HL-60 (cell line): ENCODE results near the gene NDNF.

ENCODE experiments used
- DNase-seq, 2 experiments: peaks; one replicate each; pipeline ENCODE4 v3.0.0-alpha.2; 2010 to 2020; ENCODE audit warnings: low read depth in 1 of 2, low spot score in 1 of 2
- H3K27ac ChIP-seq: fragments of 250-450 bp; sonication (Bioruptor Pico); replicated peaks from 2 replicates; pipeline ENCODE4 v1.5.1; 2020; ENCODE audit warnings: mild to moderate bottlenecking, moderate library complexity
- H3K27me3 ChIP-seq: fragments of 250-450 bp; sonication (Bioruptor Pico); 2 replicates; pipeline ENCODE4 v1.5.1; 2021; ENCODE audit warnings: mild to moderate bottlenecking, moderate library complexity; ENCODE audit not compliant: insufficient read depth, poor library complexity, severe bottlenecking
- H3K4me3 ChIP-seq: replicated peaks from 2 replicates; pipeline ENCODE4 v1.5.1; 2011; ENCODE audit warnings: mild to moderate bottlenecking, control low read depth, low read length; ENCODE audit not compliant: insufficient read depth
- GABPA ChIP-seq: IDR thresholded peaks from 2 replicates; pipeline ENCODE4 v1.6.1; 2012; ENCODE audit warnings: low read depth
- POLR2AphosphoS5 ChIP-seq: IDR thresholded peaks from 2 replicates; pipeline ENCODE4 v1.6.1; 2012; ENCODE audit warnings: low read depth
- SPI1 ChIP-seq: IDR thresholded peaks from 2 replicates; pipeline ENCODE4 v1.6.1; 2012; ENCODE audit warnings: low read depth, mild to moderate bottlenecking, borderline replicate concordance
- TF ChIP-seq, protein P1 (sequence below): IDR thresholded peaks from 2 replicates; pipeline ENCODE4 v1.6.1; 2012; ENCODE audit warnings: low read depth; ENCODE audit not compliant: insufficient replicate concordance
- TF ChIP-seq, protein P2 (sequence below): IDR thresholded peaks from one replicate; pipeline ENCODE4 v1.5.1; 2011; ENCODE audit warnings: low read length, control low read depth, inconsistent platforms; ENCODE audit not compliant: insufficient read depth

The NDNF gene

DNA sequence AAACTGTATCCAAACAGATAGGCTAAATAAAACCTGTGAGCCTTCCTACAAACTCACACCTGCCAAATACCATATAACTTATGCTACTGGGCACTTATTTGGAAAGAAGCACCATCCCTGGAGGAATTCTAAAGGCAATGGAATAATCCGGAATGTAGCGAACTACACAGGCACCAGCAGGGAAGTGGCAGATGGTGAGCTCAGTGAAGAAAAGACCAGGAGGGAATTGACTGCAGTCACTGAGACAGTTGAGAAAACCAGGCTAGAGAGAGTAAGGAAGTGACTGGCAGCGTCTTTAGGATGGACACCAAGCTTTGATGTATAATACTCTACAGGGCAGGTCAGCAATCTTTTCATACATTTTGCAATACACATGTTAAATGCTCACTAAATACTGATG lies 16.3 kb downstream of the NDNF start:
- TF ChIP-seq SPI1 (no peak), GABPA (no peak), POLR2AphosphoS5 (no peak)
- TF ChIP-seq, protein P1, sequence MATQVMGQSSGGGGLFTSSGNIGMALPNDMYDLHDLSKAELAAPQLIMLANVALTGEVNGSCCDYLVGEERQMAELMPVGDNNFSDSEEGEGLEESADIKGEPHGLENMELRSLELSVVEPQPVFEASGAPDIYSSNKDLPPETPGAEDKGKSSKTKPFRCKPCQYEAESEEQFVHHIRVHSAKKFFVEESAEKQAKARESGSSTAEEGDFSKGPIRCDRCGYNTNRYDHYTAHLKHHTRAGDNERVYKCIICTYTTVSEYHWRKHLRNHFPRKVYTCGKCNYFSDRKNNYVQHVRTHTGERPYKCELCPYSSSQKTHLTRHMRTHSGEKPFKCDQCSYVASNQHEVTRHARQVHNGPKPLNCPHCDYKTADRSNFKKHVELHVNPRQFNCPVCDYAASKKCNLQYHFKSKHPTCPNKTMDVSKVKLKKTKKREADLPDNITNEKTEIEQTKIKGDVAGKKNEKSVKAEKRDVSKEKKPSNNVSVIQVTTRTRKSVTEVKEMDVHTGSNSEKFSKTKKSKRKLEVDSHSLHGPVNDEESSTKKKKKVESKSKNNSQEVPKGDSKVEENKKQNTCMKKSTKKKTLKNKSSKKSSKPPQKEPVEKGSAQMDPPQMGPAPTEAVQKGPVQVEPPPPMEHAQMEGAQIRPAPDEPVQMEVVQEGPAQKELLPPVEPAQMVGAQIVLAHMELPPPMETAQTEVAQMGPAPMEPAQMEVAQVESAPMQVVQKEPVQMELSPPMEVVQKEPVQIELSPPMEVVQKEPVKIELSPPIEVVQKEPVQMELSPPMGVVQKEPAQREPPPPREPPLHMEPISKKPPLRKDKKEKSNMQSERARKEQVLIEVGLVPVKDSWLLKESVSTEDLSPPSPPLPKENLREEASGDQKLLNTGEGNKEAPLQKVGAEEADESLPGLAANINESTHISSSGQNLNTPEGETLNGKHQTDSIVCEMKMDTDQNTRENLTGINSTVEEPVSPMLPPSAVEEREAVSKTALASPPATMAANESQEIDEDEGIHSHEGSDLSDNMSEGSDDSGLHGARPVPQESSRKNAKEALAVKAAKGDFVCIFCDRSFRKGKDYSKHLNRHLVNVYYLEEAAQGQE: no peak
- TF ChIP-seq, protein P2, sequence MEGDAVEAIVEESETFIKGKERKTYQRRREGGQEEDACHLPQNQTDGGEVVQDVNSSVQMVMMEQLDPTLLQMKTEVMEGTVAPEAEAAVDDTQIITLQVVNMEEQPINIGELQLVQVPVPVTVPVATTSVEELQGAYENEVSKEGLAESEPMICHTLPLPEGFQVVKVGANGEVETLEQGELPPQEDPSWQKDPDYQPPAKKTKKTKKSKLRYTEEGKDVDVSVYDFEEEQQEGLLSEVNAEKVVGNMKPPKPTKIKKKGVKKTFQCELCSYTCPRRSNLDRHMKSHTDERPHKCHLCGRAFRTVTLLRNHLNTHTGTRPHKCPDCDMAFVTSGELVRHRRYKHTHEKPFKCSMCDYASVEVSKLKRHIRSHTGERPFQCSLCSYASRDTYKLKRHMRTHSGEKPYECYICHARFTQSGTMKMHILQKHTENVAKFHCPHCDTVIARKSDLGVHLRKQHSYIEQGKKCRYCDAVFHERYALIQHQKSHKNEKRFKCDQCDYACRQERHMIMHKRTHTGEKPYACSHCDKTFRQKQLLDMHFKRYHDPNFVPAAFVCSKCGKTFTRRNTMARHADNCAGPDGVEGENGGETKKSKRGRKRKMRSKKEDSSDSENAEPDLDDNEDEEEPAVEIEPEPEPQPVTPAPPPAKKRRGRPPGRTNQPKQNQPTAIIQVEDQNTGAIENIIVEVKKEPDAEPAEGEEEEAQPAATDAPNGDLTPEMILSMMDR: no peak
- Histone ChIP-seq H3K27ac (no peak overlapping the region), H3K4me3 (no peak overlapping the region), H3K27me3 (no peaks in the 10 kb centered on the region)
- no peak for DNase-seq

DNA sequence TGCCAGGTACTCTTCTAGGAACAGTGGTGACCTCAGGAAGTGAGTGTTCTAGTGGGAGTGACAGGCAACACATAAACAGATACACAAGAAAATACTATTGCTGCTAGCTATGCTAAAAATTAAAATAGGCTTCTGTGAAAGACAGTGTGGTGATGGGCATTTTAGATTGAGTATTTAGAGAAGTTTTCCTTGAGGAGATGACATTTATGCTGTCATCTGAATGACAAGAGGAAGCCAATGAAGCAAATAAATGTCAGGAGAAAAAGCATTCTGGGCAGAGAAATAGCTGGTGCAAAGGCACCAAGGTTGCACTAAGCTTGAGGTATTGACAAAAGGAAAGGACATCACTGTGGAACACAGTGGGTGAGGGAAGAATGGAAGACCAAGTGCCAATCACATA lies 18.0 kb downstream of the NDNF start:
- Histone ChIP-seq H3K4me3 (no peak overlapping the region), H3K27ac (no peak overlapping the region), H3K27me3 (no peaks in the 10 kb centered on the region)
- no peak for DNase-seq
- TF ChIP-seq SPI1 (no peak), POLR2AphosphoS5 (no peak)
- TF ChIP-seq, protein P1: no peak

DNA sequence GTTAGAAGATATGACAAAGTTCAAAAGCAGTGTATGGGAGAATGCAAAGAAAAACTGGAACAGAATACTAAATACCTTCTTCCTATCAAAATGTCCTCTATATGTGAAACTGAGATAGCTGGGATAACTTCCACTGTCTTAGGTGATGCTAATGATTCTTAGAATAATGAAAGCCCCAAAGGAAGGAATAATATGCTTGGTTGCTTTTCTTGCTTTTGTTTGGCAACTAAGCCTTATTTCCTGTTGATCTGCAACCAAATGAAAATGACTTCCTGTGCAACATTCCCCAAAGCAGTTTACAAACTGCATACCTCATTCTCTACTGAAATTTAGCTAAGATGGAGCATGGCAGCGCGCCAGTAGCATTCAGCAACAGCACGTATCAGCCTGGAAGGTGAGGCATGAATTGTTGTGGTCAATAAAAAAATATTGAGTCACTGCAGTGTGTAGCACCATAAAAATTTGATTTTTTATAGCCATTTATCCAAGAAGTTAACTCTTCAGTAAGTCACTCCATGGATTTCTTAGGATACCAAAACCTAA lies 18.7 kb downstream of the NDNF start:
- no peak overlapping the region for H3K27ac ChIP-seq
- no peak overlapping the region for H3K4me3 ChIP-seq
- no peaks in the 10 kb centered on the region for H3K27me3 ChIP-seq
- no peak for DNase-seq
- TF ChIP-seq POLR2AphosphoS5: no peak
- TF ChIP-seq, protein P1: no peak
- TF ChIP-seq, protein P2: no peak
- no peak for TF ChIP-seq SPI1
- TF ChIP-seq GABPA: no peak

DNA sequence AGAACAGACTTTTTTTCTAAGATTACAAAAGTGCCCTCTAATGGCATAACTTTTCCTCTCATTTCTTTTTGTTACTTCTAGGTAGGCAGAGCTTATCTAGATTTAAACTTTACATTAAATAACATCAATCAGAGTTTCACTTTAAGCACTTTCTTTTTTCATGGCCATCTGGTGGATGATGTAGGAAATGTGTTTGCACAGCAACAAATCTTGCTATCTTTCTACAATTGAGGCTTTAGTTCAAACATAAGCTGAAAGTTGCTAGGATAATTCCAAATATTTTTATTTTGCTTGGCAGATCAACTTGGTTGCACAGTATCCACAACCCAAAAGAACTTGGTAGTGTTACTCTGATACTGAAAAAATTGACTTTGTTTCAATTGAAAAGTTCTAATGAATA lies 22.0 kb downstream of the NDNF start:
- no peak overlapping the region for H3K27ac ChIP-seq
- H3K27me3 ChIP-seq: no peaks in the 10 kb centered on the region
- TF ChIP-seq, protein P1: no peak
- no peak for TF ChIP-seq POLR2AphosphoS5
- TF ChIP-seq, protein P2: no peak
- TF ChIP-seq SPI1: no peak
- no peak for TF ChIP-seq GABPA
- H3K4me3 ChIP-seq: no peak overlapping the region
- no peak for DNase-seq
